Amniotic stem cell (primary cell): ENCODE results near the gene ZBTB37.
"Not testable (repeated sequence)": the region's sequence is repeated elsewhere in the genome, so short reads cannot be mapped to it uniquely, and the experiment has no call there.

ENCODE experiments used
- DNase-seq: peaks from one replicate; lab custom pipeline; 2025; lab: John Stamatoyannopoulos, UW

ZBTB37 gene

GRCh38 chr1:173903827-173904531, 35.8 kb downstream of the ZBTB37 start:
- no peak for DNase-seq

GRCh38 chr1:173913111-173913510, 44.9 kb downstream of the ZBTB37 start:
- DNase-seq: no peak

GRCh38 chr1:173914366-173914871, 46.2 kb downstream of the ZBTB37 start:
- no peak for DNase-seq

- DNase-seq: no peak
Observed at GRCh38 chr1:173915596-173915995, 47.4 kb downstream of the ZBTB37 start.

- DNase-seq: no peak
Observed at GRCh38 chr1:173916667-173917066, 48.5 kb downstream of the ZBTB37 start.

- no peak for DNase-seq
Observed at GRCh38 chr1:173917149-173917548, 49.0 kb downstream of the ZBTB37 start, which contains the start of gene SERPINC1. Gene SERPINC1, minus strand, starts transcription at chr1:173917327. Its CDS starts 68 bp downstream, at chr1:173917259.

GRCh38 chr1:173917635-173918493, 49.7 kb downstream of the ZBTB37 start:
- DNase-seq: no peak

GRCh38 chr1:173920861-173921260, 52.7 kb downstream of the ZBTB37 start:
- no peak for DNase-seq

GRCh38 chr1:173925306-173926242, 57.4 kb downstream of the ZBTB37 start:
- no peak for DNase-seq

- not testable (repeated sequence) for DNase-seq
Observed at GRCh38 chr1:173930541-173930940, 62.4 kb downstream of the ZBTB37 start.

GRCh38 chr1:173934440-173934839, 66.3 kb downstream of the ZBTB37 start:
- no peak for DNase-seq

- no peak for DNase-seq
Observed at GRCh38 chr1:173937062-173937461, 68.9 kb downstream of the ZBTB37 start.

- no peak for DNase-seq
Observed at GRCh38 chr1:173946380-173946921, 78.3 kb downstream of the ZBTB37 start.

- no peak for DNase-seq
Observed at GRCh38 chr1:173948594-173948993, 80.4 kb downstream of the ZBTB37 start.
